Left renal pelvis (tissue), 4 donors: ENCODE data around the gene EXOC6B. TPM values are rescaled to one million over a fixed set of nuclear protein-coding genes. Genes with fewer than 3 reads are reported as not detected.

Source experiments
- DNase-seq, 4 donors: peaks; one replicate each; pipeline ENCODE4 v3.0.0-alpha.2; 2013; ENCODE audit warnings: low read depth in 4 of 4, low spot score in 3 of 4
- polyA plus RNA-seq, 4 donors: library from polyadenylated mRNA; unstranded; fragments of 120-200 nt; gene quantifications; one replicate each; pipeline ENCODE4 v1.2.1, GENCODE V29; 2013; ENCODE audit not compliant: insufficient read length in 4 of 4

Gene EXOC6B
- polyA plus RNA-seq, 4 donors: 21.9 to 25.3 (median 24.0) TPM

DNA sequence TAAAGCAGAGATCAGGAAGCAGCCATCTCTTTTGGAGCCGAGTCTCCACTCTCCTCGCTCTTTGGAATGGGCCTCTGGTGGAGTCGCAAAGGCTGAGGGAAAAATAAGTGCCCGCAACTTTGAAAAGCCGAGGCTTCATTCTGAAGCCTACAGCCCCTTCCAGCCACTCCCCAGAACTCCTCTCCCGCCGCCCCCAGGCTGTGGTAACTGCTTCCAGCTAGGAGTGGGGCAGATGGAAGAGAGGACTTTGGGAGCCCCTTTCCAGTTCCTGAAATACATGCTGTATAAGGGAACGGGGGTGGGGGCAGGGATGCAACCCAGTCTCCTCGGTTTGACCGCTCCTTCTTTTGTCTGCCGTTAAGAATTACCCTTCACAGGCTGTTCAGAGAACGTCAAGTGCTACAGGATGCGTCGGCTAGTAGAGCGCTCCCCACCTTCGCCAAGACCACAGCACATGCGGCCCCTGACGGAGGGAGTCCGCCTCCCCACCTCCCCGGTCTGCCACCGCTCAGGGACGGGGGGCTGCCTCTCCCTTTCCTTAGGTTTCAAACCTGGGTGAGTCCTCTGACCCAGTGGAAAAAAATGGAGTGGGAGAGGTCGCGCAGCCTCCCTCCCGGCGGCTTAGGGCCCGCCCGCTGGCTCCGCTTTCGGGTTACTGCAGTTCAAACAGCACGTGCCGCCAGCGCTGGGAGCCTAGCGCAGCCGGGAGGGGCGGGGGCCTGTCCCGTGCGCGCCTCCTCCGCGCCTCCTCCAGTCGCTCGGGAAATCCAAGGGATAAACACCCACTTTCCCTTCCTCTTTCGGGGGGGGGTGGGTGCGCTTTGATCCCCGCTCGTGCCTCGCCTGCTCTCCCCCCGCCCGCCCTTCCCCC lies 683.0 kb downstream of the EXOC6B start:
- no peak for DNase-seq

DNA sequence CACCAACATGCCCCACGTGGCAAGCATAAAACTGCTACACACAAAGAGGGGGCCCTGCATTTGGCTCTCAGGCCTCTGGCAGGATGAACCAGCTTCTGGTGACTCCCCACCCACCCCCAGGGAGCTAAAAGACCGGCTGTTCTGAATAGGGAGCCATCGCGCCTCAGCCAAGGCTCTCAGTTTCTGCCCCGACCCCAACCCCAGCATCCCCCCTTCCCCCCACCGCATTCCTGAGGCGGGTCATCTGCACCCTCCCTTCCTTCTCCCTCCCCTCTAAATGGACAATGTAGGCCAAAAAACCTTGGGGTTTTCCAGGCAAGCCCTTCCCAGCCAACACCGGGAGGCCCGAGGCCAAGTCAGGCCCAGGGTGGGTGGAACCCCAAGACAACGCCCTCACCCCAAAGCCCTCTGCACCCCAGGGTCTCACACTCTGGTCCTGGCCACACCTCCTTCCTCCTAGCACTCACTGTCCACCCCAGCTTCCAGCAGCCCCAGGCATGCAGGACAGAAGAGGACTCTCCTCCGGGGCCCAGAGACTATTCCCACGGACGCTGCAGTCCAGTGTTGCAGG lies 683.9 kb downstream of the EXOC6B start:
- no peak for DNase-seq

DNA sequence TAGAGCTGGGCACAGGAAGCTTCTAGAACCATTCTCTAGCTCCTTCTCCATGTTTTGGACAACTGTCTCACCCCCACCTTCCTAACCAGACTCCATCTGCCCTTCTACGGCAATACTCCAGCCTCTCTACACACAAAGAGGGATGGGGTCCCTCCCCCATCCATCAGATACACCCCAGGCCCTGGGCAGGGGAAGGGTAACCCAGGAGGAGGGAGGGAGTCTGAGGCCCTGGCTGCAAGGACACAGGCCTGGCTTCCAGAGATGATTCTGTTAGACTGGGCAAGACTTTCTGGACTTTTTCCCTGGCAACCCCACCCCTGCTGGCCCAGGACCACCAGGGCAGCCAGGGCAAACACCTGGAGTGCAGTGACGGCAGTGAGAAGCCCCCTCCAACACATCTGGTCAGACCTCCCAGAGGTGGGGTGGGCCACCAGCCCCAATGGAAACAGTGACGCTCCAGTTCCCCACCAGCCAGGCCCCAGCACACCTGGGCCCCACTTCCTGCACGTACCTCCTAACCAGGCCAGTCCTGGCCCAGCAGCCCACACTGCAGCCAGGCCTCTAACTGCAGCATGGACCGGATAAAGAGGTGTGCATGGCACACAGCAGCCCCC lies 684.7 kb downstream of the EXOC6B start:
- DNase-seq: no peak

DNA sequence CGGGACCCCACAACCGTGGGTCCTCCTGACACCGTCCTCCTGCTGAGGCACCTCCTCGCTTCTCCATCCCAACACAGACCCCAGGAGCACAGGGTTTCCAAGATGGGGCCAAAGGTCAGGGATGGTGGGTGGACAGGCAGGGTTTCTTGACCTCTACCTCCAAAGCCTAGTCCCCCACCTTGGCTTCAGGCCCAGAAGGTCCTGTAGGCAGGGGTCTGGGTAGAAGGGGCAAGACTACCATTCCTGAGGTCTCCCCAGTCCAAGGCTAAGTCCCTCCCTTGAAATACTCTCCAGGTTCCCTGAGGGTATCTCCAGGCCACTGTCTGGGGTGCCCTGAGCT lies 685.2 kb downstream of the EXOC6B start:
- no peak for DNase-seq

DNA sequence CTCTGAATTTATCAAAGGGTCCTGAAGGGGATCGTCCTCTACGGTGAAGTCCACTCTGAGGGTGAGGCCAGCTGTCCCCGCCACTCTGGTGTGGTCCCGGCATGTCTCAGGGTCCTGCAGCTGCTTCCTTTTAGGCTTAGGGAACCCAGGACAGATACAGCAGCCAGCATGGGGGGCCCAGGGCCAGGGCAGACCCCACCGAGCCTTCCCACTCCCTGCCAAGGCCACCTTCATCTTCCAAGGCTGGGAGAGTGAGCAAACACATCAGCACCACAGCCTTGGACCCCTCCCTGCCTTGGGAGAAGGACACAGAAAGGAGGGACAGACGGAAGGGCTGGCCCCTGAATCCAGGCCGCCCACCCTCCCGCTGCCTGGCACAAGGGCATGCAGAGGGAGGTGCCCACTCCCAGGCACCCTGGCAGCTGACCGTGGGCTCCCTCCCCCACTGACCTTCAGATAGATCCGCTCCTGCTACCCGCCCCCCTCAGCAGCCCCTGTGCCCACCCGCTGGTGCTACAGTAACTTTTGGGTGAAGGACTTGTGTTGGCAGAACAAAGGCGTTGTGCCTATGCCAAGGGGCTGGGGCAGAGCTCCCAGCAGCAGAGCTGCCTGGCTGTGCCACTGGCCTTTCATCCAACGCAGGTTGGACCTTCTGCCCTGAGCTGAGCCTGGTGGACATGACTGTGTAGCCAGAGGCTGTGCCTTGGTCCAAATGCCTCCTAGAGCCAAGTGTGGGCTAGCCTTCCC lies 685.8 kb downstream of the EXOC6B start:
- no peak for DNase-seq

DNA sequence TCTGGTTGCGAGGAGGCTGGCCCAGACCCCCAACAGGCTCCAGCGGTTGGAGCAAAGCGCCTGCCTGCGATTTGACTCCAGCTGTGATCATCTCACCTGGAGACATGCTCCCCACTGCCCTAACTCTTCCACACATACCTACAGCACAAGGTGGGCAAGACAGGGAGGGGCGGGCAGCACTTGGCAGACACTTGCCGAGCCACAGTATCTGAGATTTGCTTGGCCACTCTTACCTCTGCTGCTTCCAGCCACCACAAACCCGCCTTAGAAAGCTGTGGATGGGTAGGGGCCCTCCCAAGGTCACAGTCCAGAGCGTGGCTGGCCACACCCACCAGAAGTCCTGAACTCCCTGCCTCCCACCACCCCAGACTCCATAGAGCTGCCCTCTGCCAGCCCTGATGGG lies 686.4 kb downstream of the EXOC6B start:
- DNase-seq: no peak

DNA sequence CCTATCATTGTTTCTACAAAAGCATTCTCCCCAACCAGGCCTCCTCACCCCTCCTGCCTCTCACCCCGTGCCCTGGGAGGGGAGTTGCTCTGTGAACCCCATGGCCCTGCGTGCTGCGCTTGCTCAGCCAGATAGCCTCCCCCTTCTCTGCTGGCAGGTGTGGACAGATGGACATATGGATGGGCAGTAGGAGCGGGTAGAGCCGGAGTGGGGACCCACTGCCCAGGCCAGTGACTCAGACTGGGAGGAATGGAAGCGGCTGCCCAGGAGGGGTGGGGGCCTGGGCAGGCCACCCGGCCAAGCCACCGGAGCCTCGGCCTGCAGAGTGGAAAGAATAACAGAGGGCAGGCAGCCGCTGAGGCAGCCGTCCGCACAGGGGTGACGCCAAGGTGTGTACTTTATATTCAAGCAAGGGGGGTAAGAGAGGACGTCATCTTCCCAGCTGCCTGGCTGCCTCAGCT lies 686.9 kb downstream of the EXOC6B start:
- no peak for DNase-seq

DNA sequence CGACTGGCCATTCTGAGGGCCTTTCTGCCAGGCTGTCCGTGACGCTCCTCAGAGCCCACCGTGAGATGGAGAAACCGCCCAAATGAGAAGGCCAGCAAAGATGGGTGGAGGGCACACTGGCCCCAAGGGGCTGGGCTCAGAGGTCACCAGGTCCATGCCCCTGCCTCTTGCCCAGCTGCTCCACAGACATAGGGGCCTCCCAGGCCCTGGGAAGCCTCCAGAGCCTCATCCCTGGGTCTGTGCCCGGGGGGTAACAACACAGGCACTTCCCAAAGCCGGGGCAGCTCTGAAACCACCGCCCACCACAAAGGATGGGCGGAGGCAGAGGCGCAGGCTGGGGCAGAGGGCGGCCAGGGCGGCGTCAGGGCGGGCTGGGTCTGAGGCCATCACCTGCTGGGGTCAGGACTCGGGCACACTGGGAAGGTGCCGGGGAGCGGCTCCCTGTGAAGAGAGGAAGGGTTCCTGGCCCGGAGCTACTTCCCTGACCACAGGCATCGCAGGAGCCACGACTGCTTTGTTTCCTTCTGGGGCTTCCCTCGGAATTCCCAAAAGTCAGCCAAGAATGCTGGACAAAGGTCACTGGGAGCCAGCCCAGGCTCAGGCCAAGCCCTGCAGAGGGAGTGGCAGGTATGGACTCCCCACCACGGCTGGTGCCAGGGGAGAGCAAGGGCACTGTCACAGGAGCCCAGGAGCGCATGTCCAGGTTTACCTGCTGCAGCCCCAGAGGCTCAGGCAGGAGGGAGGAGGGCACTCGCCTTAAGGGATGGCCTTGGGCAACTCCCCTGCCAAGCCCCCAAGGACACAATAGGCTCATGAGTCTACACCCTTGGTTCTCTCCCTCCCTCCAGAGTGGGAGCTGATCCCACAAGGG lies 687.6 kb downstream of the EXOC6B start:
- DNase-seq: no peak

DNA sequence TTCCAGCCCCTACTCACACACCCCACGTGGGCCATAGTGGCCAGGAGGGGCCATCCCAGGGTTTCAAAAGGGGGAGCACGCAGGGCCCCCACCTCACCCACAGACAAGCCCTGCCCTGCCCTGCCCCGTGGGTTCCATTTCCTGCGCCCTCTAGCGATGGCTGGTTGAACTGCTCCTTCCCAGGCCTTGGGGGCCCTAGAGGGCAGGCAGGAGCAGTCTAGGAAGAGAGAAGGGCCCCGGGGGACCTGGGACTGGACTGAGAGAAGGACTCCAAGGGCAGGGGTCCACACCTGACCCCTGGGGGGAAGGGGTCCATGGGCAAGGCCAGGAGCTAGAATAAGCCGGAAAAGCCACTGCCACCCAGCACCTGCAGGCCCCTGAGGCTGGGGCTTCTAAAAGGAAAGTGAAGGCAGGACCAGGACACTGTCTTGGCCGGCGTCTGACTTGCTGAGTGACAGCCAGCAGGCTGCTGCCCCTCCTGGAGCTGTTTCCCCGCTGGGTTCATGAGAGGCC lies 688.3 kb downstream of the EXOC6B start:
- no peak for DNase-seq

DNA sequence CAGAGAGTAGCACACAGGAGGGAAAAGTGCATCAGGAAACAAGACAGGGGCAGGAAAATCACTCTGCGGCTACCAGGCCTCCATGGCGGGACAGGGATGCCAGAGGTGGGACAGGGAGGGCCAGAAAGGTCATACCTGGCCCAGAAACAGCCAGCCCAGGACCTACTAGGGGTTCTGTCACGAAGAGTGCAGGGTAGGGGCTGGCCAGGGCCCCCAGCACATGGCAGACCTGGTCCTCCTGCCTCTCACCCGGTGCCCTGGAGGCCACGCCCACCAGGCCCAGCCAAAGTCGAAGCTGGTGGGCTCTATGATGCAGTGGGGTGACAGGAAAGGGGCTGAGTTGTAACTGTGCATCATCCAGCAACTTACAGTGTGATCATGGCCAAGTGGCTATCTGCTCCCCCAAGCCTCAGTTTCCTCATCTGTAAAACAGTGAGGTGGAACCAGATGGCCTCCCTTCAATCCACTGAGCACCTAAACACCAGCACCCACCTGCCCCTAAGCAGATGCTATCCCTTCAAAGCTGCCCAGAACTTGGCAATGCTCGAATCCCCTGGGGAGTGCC lies 688.8 kb downstream of the EXOC6B start:
- no peak for DNase-seq

DNA sequence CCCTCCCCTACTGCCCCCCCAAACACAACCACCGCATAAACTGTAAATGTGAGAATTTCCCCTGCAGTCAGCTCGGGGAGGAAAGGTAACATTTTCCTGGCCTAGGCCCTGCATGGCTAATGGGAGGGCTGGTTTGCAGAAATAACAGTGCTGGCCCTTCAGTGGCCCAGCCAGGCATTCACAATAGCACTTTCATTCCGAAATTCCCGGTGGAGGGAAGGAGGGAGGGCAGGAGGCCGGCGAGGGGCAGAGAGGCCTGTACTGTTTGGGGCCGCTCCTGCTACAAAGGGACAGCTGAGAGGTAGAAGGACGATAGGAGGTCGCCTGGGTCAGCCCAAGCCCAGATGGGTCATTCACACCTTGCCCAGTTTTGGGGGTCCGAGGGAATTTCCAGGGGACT lies 689.5 kb downstream of the EXOC6B start:
- DNase-seq: no peak

DNA sequence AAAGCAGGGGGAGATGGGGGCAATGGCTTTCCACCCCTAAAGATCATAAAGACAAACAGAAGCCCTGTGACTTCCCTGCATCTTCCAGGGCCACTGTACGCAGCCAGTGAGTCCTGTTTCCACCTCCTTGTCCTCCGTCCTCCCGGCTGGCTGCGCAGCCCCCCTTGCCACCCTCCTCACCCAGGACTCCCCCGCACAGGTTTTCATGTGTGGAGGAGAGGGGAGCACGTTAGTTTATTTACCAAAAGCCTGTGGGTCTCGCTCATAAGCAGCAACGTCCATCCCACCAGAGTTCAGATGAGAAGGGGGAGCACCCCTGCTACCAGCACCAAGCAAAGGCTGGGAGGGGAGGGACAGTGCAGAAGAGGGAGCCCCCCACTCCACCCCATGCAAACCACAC lies 689.9 kb downstream of the EXOC6B start:
- DNase-seq: no peak

DNA sequence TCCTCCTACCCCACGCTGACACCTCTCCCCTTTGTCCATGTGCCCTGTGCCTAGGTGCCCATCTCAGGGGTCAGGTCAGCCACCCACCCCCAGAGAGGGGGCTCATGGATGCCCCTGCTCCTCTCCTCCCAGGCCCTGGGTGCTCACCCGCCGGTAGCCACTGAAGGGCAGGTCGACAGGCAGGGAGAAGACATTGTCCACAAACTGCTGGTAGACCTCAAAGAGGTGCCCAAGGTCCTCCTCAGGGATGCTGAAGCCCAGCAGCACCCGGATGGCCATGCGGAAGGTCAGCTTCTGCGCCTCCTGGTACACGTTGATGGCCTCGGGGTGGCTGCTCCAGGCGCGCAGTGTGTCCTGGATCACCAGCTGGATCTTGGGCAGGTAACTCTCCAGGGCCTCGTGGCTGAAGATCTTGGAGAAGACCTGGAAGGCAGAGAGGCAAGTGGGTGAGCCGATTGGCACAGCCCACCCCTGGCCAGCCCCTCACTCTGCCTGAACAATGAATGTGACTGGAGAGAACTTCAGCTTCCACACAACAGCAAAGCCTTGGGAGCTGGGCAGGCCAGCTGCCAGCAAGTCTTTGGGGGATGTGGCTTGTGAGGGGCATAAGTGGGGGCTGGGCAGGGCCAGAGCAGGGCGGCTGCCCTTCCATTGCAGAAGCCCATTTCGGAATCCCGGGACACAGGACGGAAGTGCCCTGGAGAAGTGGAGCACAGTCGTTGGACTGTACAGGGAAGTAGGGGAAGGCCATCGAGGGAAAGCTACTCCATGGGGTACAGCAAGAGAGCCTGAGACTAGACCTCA lies 690.6 kb downstream of the EXOC6B start:
- DNase-seq: no peak

DNA sequence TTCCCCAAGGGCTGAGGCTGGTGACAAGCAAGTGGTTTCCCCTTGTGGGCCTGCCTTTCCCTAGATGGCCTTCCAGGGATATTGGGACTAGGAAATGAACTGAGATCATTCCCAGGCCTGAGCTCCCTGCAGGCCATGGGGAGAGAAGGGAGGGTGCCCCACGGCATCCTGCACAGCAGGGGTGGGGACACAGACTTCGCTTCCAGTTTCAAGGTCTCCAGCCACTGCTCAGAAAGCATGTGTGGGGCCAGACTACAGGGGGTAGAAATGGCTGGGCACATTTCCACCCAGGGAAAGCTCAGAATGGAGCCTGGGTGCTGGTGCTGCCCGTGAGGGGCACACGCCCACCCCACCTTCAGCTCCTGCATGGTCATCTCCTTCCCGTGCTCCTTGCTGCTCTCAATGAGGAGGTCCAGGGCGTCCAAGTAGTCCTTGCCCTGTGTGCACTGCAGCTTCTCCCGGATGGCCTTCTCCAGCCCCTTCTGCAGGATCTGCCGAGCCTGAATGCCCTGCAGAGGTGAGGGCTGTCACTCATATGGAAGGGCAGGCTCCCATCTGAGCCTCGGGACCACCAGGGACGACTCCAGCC lies 691.3 kb downstream of the EXOC6B start:
- DNase-seq: no peak

DNA sequence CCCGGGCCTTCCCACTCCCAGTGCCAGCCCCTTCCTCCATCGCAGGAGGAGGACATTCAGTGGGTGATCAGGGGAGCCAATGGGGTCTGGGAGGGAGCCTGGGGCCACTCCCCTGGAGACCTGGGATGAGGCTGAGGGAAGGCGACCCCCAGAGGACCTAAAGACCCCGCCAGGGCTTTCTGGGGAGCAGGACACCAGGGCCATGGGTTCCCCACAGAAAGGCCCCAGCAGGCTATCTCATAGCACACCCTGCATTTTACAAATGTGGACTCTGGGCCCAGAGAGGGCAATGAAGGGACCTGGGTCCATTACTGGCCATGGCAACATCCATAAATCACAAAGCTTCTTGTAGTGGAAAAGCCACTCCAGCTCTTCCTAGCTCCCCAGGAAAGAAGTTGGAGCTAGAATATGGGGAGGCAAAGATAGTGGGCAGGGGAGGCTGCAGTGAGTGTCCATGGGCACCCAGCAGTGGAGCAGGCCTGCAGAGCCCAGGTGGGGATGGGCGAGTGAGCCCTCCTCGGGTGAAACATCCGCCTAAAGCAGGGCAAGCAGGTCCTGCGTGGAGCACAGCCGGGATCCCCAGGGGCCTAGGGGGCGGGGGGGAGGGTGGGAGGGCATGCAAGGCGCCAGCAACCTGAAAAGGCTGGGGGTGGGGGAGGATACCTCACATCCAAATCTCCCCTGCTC lies 692.0 kb downstream of the EXOC6B start:
- DNase-seq: no peak

DNA sequence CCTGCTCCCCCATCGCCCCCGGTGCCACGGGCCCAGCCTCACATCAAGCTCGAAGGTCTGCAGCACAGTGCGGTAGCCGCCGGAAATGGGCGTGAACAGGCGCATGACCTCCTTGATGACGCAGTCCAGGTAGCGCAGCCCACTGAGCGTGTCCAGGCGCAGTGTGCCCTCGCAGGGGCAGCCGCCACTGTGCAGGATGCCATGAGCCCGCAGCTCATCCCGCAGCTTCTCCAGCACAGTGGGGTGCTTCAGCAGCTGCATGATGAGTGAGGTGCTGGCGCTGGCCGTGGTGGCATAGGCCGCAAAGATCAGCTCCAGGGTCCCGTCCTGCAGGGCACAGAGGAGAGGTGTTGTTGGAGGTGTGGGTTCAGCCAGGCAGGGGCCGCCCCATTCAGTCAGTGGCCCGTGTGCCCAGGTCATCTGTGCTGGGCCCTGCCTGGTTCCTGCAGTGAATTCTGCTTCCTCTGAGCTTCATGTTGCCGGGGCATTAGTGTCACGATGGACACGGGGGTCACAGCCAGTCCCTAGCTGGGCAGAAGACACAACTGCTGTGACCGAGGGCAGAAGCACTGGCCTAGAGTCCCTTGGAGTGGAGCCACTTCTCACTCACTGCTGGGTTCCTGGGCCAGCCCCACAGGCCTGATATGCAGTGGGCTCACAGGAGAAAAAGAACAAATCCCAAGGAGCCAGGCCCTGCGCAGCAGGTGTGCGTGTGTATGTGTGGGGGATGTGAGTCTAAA lies 692.7 kb downstream of the EXOC6B start:
- no peak for DNase-seq
